ENCODE measurements around the gene RNF20. TPM values are rescaled to one million over a fixed set of nuclear protein-coding genes. Genes with fewer than 3 reads are reported as not detected.

The RNF20 gene
- total RNA-seq = 10.3 and 10.9 TPM in 2 replicates

GRCh38 chr9:101533334-101534204 is at the start of gene RNF20:
Gene RNF20, plus strand, starts transcription at chr9:101533853. Its CDS starts 1,571 bp downstream, at chr9:101535424.

GRCh38 chr9:101594796-101595195 is 61.1 kb downstream of the RNF20 start, which contains the start of gene PPP3R2:
Gene PPP3R2, minus strand, starts transcription at chr9:101594969. Its CDS starts 48 bp downstream, at chr9:101594921.

Other genes starting within 250 kb of the RNF20 start
- gene BAAT, start 148.8 kb upstream of the RNF20 start, total RNA-seq = 0.13 and 0.16 TPM in 2 replicates
- gene MRPL50, start 135.2 kb upstream of the RNF20 start, total RNA-seq = 7.4 and 8.6 TPM in 2 replicates
- 4.4 and 8.2 TPM in 2 replicates for gene ZNF189, start 135.0 kb upstream of the RNF20 start, total RNA-seq
- not detected in 2 replicates for gene ALDOB, start 98.1 kb upstream of the RNF20 start, total RNA-seq
- gene PPP3R2, start 61.1 kb downstream of the RNF20 start, total RNA-seq = not detected in 2 replicates
- not detected in 2 replicates for gene GRIN3A, start 204.8 kb downstream of the RNF20 start, total RNA-seq